KMS-11 (cell line): ENCODE measurements around the gene CMIP.

Experiments used
- H2AFZ ChIP-seq: fragments of 200-600 bp; sonication (generic); 2 replicates; pipeline ENCODE4 v1.6.1; 2016; ENCODE audit warnings: antibody characterized with exemption, mixed run types, low read depth
- H3K27ac ChIP-seq: fragments of 200-600 bp; sonication (generic); 2 replicates; pipeline ENCODE4 v1.6.1; 2016; ENCODE audit warnings: mild to moderate bottlenecking, mixed run types
- H3K27me3 ChIP-seq: fragments of 200-600 bp; sonication (generic); 2 replicates; pipeline ENCODE4 v1.6.1; 2017; ENCODE audit warnings: mild to moderate bottlenecking, low read depth, mixed run types, moderate library complexity; ENCODE audit not compliant: insufficient read depth
- H3K36me3 ChIP-seq: fragments of 200-600 bp; sonication (generic); 2 replicates; pipeline ENCODE4 v1.6.1; 2017; ENCODE audit warnings: mild to moderate bottlenecking, mixed run types; ENCODE audit not compliant: insufficient read depth
- H3K4me1 ChIP-seq: fragments of 200-600 bp; sonication (generic); 2 replicates; pipeline ENCODE4 v1.6.1; 2016; ENCODE audit warnings: mild to moderate bottlenecking, low read depth, mixed run types; ENCODE audit not compliant: poor library complexity, severe bottlenecking
- H3K4me2 ChIP-seq: fragments of 200-600 bp; sonication (generic); 2 replicates; pipeline ENCODE4 v1.7.0; 2016; ENCODE audit warnings: mild to moderate bottlenecking, mixed run types
- H3K4me3 ChIP-seq: fragments of 200-600 bp; sonication (generic); IDR thresholded peaks from 2 replicates; pipeline ENCODE4 v1.6.1; 2017; ENCODE audit warnings: low read depth, low read length, mixed read lengths; ENCODE audit not compliant: insufficient read depth
- H3K79me2 ChIP-seq: fragments of 200-600 bp; sonication (generic); 2 replicates; pipeline ENCODE4 v1.6.1; 2016; ENCODE audit warnings: low read depth, mixed run types; ENCODE audit not compliant: insufficient read depth
- H3K9ac ChIP-seq: fragments of 200-600 bp; sonication (generic); 2 replicates; pipeline ENCODE4 v1.6.1; 2016; ENCODE audit warnings: mild to moderate bottlenecking, mixed run types
- H4K20me1 ChIP-seq: fragments of 200-600 bp; sonication (generic); 2 replicates; pipeline ENCODE4 v1.6.1; 2016; ENCODE audit warnings: mild to moderate bottlenecking, mixed run types; ENCODE audit not compliant: insufficient read depth
- CTCF ChIP-seq: fragments of 200-600 bp; sonication (generic); conservative IDR thresholded peaks from 2 replicates; pipeline ENCODE4 v1.6.1; 2017; ENCODE audit warnings: low read depth, mild to moderate bottlenecking, antibody characterized with exemption, low read length, moderate library complexity, mixed read lengths

The CMIP gene

GRCh38 chr16:81492311-81492761 lies 47.7 kb downstream of the CMIP start:
- Histone ChIP-seq H3K4me2 (no peak overlapping the region), H3K27me3 (no peaks in the 10 kb centered on the region), H3K4me3 (no peak overlapping the region), H3K79me2 (peaks cover 91% of the 10 kb centered on the region; the same call in 1 of the 2 replicates), H4K20me1 (peaks cover 11% of the 10 kb centered on the region; the same call in 1 of the 2 replicates), H3K36me3 (no peaks in the 10 kb centered on the region), H2AFZ (no peak overlapping the region), H3K9ac (no peak overlapping the region), H3K27ac (no peak overlapping the region), H3K4me1 (peaks cover 15% of the 10 kb centered on the region)
- no peak for TF ChIP-seq CTCF

- Histone ChIP-seq H3K36me3 (no peaks in the 10 kb centered on the region), H2AFZ (no peak overlapping the region), H3K9ac (no peak overlapping the region), H3K4me1 (peaks cover 15% of the 10 kb centered on the region), H3K79me2 (peaks cover 94% of the 10 kb centered on the region), H3K27ac (no peak overlapping the region), H4K20me1 (peaks cover 11% of the 10 kb centered on the region; the same call in 1 of the 2 replicates), H3K4me2 (no peak overlapping the region), H3K27me3 (no peaks in the 10 kb centered on the region), H3K4me3 (no peak overlapping the region)
- no peak for TF ChIP-seq CTCF
Observed at GRCh38 chr16:81492965-81493754, 48.6 kb downstream of the CMIP start.

DNA sequence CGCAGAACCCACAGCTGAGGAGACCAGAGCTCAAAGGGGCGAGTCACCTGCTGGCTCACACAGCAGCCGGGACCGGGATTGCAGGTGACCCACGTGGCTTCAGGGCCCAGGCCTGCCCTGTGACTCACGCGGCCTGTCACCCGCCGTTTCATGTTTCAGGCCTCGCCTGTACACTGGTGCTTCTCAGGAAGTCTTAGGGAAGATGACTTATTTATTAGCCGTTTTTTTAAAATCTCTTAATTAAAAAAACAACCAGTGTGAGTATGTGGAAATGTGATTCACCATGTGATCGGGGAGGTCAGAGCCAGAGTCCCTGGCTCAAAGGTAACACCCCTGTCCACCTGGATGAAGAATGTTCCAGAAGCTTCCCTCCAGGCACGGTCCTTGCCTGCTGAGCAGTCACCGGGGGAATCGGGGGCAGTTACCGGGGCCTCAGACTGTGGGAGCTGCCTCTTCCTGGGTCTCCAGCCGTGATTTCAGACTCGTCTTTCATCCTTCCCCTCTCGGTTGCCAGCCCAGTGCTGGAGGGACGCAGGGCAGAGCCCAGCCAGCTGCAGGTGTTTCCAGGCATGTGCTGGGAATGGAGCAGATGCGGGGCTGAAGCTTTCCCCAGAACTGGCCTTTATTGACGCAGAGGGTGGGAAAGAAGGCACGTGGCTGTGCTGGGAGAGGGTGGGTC lies 49.3 kb downstream of the CMIP start:
- Histone ChIP-seq H2AFZ (no peak overlapping the region), H3K36me3 (no peaks in the 10 kb centered on the region), H3K27ac (no peak overlapping the region), H3K9ac (no peak overlapping the region), H3K79me2 (peaks cover 94% of the 10 kb centered on the region), H3K4me2 (no peak overlapping the region), H3K4me3 (no peak overlapping the region), H3K4me1 (peaks cover 15% of the 10 kb centered on the region), H3K27me3 (no peaks in the 10 kb centered on the region), H4K20me1 (peaks cover 11% of the 10 kb centered on the region; the same call in 1 of the 2 replicates)
- no peak for TF ChIP-seq CTCF

GRCh38 chr16:81494434-81494806 lies 49.8 kb downstream of the CMIP start:
- H3K4me3 ChIP-seq = no peak overlapping the region
- peaks cover 15% of the 10 kb centered on the region for H3K4me1 ChIP-seq
- H3K27me3 ChIP-seq = no peaks in the 10 kb centered on the region
- no peak overlapping the region for H3K4me2 ChIP-seq
- peaks cover 94% of the 10 kb centered on the region for H3K79me2 ChIP-seq
- TF ChIP-seq CTCF = no peak
- H4K20me1 ChIP-seq = peaks cover 11% of the 10 kb centered on the region; the same call in 1 of the 2 replicates
- H2AFZ ChIP-seq = no peak overlapping the region
- H3K9ac ChIP-seq = no peak overlapping the region
- no peaks in the 10 kb centered on the region for H3K36me3 ChIP-seq
- H3K27ac ChIP-seq = no peak overlapping the region
